ENCODE results near the gene CACNA1C. TPM values are rescaled to one million over a fixed set of nuclear protein-coding genes. Genes with fewer than 3 reads are reported as not detected.

The CACNA1C gene
- total RNA-seq, 4 donors from 2014 or later = 1.5 to 13.5 (median 2.1) TPM

DNA sequence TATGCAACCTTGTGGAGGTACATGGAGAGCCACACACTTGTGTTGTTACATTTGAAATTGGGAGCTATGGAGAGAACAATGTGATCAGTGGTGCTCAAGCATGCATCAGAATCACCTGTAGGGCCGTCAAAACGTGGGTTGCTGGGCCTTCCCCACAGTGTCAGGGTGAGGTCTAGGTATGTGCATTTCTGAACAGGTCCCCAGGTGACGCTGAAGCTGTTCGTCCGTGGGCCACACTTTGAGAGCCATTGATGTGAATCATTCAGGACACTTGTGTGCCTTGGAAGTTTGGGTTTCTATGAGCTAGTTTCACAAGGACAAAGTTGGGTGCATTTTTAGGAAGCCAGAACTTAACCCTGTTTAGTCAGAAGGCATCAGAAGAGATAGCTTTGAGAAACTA lies 450.2 kb downstream of the CACNA1C start:
- Histone ChIP-seq H3K4me1 (peaks cover 0 to 10% (median 0%) of the 10 kb centered on the region in 3 donors), H3K36me3 (no peaks in the 10 kb centered on the region), H3K9me3 (no peaks in the 10 kb centered on the region), H3K4me3 (no peak overlapping the region), H3K27ac (no peak overlapping the region), H3K27me3 (peaks cover 0 to 3% (median 0%) of the 10 kb centered on the region in 4 donors)
- TF ChIP-seq POLR2A (IDR thresholded peaks at IDR 0.05) = no peak
- TF ChIP-seq, protein P1, sequence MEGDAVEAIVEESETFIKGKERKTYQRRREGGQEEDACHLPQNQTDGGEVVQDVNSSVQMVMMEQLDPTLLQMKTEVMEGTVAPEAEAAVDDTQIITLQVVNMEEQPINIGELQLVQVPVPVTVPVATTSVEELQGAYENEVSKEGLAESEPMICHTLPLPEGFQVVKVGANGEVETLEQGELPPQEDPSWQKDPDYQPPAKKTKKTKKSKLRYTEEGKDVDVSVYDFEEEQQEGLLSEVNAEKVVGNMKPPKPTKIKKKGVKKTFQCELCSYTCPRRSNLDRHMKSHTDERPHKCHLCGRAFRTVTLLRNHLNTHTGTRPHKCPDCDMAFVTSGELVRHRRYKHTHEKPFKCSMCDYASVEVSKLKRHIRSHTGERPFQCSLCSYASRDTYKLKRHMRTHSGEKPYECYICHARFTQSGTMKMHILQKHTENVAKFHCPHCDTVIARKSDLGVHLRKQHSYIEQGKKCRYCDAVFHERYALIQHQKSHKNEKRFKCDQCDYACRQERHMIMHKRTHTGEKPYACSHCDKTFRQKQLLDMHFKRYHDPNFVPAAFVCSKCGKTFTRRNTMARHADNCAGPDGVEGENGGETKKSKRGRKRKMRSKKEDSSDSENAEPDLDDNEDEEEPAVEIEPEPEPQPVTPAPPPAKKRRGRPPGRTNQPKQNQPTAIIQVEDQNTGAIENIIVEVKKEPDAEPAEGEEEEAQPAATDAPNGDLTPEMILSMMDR (IDR thresholded peaks at IDR 0.05) = no peak
- DNase-seq = no peak
- 75 to 76% methylated on average over 5 of the region's 5 CpGs for WGBS, 2 donors
- intact Hi-C loops (cut with DNase I) = no loop called here

DNA sequence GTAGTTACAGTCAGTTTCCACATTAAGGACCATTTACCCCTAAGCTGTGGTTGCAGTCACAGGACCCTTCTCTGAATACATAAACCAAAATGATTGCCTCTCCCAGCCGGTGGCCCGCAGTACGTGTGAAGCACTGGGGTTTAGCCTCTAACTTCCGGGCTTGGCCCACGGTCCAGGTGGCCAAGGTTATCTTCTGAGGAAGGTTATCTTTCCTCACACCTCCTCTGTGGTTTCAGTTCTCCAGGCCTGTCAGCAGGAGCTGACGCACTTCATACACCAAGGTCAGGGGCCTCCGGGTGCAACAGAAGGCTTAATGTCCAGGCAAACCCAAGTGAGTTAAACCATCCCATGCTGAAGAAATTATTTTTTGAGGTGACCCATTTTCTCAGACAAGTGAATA lies 451.0 kb downstream of the CACNA1C start:
- Histone ChIP-seq H3K27ac (no peak overlapping the region), H3K9me3 (no peaks in the 10 kb centered on the region), H3K4me3 (no peak overlapping the region), H3K27me3 (peaks cover 0 to 3% (median 0%) of the 10 kb centered on the region in 4 donors), H3K4me1 (peaks cover 0 to 10% (median 0%) of the 10 kb centered on the region in 3 donors), H3K36me3 (no peaks in the 10 kb centered on the region)
- intact Hi-C loops (cut with DNase I) = no loop called here
- TF ChIP-seq POLR2A (IDR thresholded peaks at IDR 0.05) = no peak
- TF ChIP-seq, protein P1 (IDR thresholded peaks at IDR 0.05) = no peak
- DNase-seq = no peak
- 66 to 76% methylated on average over 5 to 7 of the region's 7 CpGs for WGBS, 2 donors

DNA sequence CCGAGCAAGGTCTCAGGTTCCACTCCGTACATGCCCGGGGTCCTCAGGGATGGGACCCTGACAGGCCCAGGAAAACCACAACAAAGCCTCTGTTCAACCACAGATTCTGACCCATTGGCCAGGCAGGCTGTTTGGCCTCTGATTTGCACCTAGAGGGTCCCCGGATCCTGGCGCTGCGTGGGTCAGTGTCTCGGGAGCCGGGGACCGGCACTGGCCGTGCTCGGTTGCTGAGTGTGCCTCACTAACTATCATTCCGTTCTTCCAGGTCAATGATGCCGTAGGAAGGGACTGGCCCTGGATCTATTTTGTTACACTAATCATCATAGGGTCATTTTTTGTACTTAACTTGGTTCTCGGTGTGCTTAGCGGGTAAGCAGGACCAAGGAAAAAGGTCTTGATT lies 451.8 kb downstream of the CACNA1C start:
- 86 to 100% methylated on average over 3 to 9 of the region's 15 CpGs for WGBS, 2 donors
- Histone ChIP-seq H3K9me3 (no peaks in the 10 kb centered on the region), H3K4me1 (peaks cover 0 to 10% (median 0%) of the 10 kb centered on the region in 3 donors), H3K27ac (no peak overlapping the region), H3K36me3 (no peaks in the 10 kb centered on the region), H3K27me3 (peaks cover 0 to 3% (median 0%) of the 10 kb centered on the region in 4 donors), H3K4me3 (no peak overlapping the region)
- no peak for DNase-seq
- TF ChIP-seq, protein P1 (IDR thresholded peaks at IDR 0.05) = no peak
- TF ChIP-seq POLR2A (IDR thresholded peaks at IDR 0.05) = no peak
- intact Hi-C loops (cut with DNase I) = no loop called here

DNA sequence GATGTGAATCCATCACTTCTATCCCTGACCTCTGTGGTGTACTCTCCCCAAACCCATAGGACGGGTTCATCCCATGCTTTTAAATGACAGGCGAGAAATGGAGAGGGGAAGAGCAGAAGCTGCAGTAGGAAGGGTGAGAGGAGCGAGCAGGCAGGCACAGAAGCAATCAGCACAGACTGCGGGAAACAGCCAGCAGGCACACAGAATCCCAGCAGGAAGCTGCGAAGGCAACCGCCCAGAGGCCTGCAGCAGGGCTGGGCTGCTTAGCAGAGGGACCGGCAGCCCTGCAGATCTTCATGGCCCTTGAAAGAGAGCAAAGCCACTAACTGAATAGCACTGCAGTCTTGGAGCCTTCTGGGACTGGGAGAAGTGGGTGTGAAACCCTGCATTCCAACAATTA lies 455.0 kb downstream of the CACNA1C start:
- no peak for DNase-seq
- no peak overlapping the region for H3K4me3 ChIP-seq
- no peaks in the 10 kb centered on the region for H3K36me3 ChIP-seq
- no peaks in the 10 kb centered on the region for H3K27me3 ChIP-seq
- no peaks in the 10 kb centered on the region for H3K9me3 ChIP-seq
- 45 to 67% methylated on average over 4 to 7 of the region's 7 CpGs for WGBS, 2 donors
- TF ChIP-seq, protein P1 (IDR thresholded peaks at IDR 0.05) = no peak
- TF ChIP-seq POLR2A (IDR thresholded peaks at IDR 0.05) = no peak
- H3K4me1 ChIP-seq = no peaks in the 10 kb centered on the region
- intact Hi-C loops (cut with DNase I) = no loop called here
- no peak overlapping the region for H3K27ac ChIP-seq

DNA sequence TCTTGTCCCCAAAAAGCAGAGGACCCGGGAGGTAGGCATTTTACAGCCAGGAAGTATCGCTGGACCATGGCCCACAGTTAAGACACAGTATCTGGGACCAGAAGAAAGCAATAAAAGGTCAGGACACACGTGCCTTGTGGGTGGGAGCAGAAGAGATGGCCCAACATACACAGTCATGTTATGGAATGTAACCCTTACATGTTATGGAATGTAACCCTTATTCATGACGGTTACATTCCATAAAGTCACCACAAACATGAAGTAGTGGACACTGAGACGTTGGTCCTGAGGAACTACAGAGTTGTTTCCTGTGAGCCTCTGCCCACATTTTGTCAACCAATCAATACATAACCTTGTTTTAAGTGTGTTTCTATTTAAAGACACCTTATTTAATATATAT lies 456.4 kb downstream of the CACNA1C start:
- WGBS, 2 donors = 60 to 64% methylated on average over 5 of the region's 5 CpGs
- no peak overlapping the region for H3K4me3 ChIP-seq
- H3K9me3 ChIP-seq = no peaks in the 10 kb centered on the region
- H3K27ac ChIP-seq = no peak overlapping the region
- H3K4me1 ChIP-seq = no peaks in the 10 kb centered on the region
- no peak for DNase-seq
- intact Hi-C loops (cut with DNase I) = no loop called here
- no peaks in the 10 kb centered on the region for H3K27me3 ChIP-seq
- no peak for TF ChIP-seq POLR2A (IDR thresholded peaks at IDR 0.05)
- TF ChIP-seq, protein P1 (IDR thresholded peaks at IDR 0.05) = no peak
- no peaks in the 10 kb centered on the region for H3K36me3 ChIP-seq

Data from esophagus squamous epithelium (tissue), 5 donors.